HFFc6 (cell line): Measurements from ENCODE around the gene ARHGAP26. TPM values are rescaled to one million over a fixed set of nuclear protein-coding genes. Genes with fewer than 3 reads are reported as not detected.

ENCODE experiments used
- DNase-seq: peaks from one replicate; pipeline ENCODE4 v3.0.0-alpha.2; 2018
- H3K27ac Mint-ChIP-seq: 2 replicates; pipeline ENCODE4 v1.8.0; 2020; ENCODE audit warnings: mild to moderate bottlenecking, mixed read lengths
- H3K27me3 Mint-ChIP-seq: 2 replicates; pipeline ENCODE4 v1.8.0; 2021; ENCODE audit warnings: mild to moderate bottlenecking, moderate library complexity, mixed read lengths; ENCODE audit not compliant: insufficient read depth
- H3K36me3 Mint-ChIP-seq: 2 replicates; pipeline ENCODE4 v1.8.0; 2021; ENCODE audit warnings: low read depth, mixed read lengths
- H3K4me1 Mint-ChIP-seq: 2 replicates; pipeline ENCODE4 v1.8.0; 2020; ENCODE audit warnings: low read depth, mixed read lengths
- H3K4me3 Mint-ChIP-seq: 2 replicates; pipeline ENCODE4 v1.8.0; 2020; ENCODE audit warnings: mild to moderate bottlenecking, moderate library complexity, mixed read lengths
- H3K9me3 Mint-ChIP-seq: 2 replicates; pipeline ENCODE4 v1.8.0; 2020; ENCODE audit warnings: mild to moderate bottlenecking, mixed read lengths
- CTCF ChIP-seq: fragments of 200-600 bp; sonication (generic); IDR thresholded peaks from 2 replicates; pipeline ENCODE4 v1.5.0; 2021; ENCODE audit warnings: antibody characterized with exemption, mild to moderate bottlenecking
- total RNA-seq, 6 experiments: library from RNA; stranded (reverse); fragmentation: NEBNext Ultra II Directional; extraction: Animal tissue kit (Norgen Biotek cat#: 25700); gene quantifications; 2 replicates in 1 of 6; 3 replicates in 5 of 6; pipeline ENCODE4 v1.2.3, GENCODE V29; 2021

The ARHGAP26 gene
- total RNA-seq, 6 experiments from 2014 or later: 2.3 to 3.6 (median 3.1) TPM

GRCh38 chr5:143064218-143064641 is 294.1 kb downstream of the ARHGAP26 start:
- H3K27ac Mint-ChIP-seq: peak overlapping the region; percentile 37
- TF ChIP-seq CTCF: no peak
- DNase-seq: peak; percentile 10
- H3K4me3 Mint-ChIP-seq: no peak overlapping the region
- H3K9me3 Mint-ChIP-seq: no peaks in the 10 kb centered on the region
- peaks cover 90% of the 10 kb centered on the region for H3K4me1 Mint-ChIP-seq
- H3K27me3 Mint-ChIP-seq: no peaks in the 10 kb centered on the region
- no peaks in the 10 kb centered on the region; the same call in 1 of the 2 replicates for H3K36me3 Mint-ChIP-seq

GRCh38 chr5:143064676-143065075 is 294.5 kb downstream of the ARHGAP26 start:
- no peak overlapping the region for H3K4me3 Mint-ChIP-seq
- H3K27ac Mint-ChIP-seq: peak overlapping the region; percentile 33
- no peak for DNase-seq
- H3K36me3 Mint-ChIP-seq: no peaks in the 10 kb centered on the region; the same call in 1 of the 2 replicates
- peaks cover 86% of the 10 kb centered on the region for H3K4me1 Mint-ChIP-seq
- H3K27me3 Mint-ChIP-seq: no peaks in the 10 kb centered on the region
- no peak for TF ChIP-seq CTCF
- H3K9me3 Mint-ChIP-seq: no peaks in the 10 kb centered on the region

- TF ChIP-seq CTCF: no peak
- Mint-ChIP-seq H3K27me3 (no peaks in the 10 kb centered on the region), H3K27ac (peak overlapping the region; percentile 33), H3K36me3 (no peaks in the 10 kb centered on the region; the same call in 1 of the 2 replicates), H3K4me1 (peaks cover 79% of the 10 kb centered on the region), H3K9me3 (no peaks in the 10 kb centered on the region), H3K4me3 (no peak overlapping the region; the same call in 1 of the 2 replicates)
- no peak for DNase-seq
Measured at GRCh38 chr5:143065185-143065965, 295.2 kb downstream of the ARHGAP26 start.

GRCh38 chr5:143065996-143066522 is 295.9 kb downstream of the ARHGAP26 start:
- H3K4me1 Mint-ChIP-seq: peaks cover 72% of the 10 kb centered on the region
- TF ChIP-seq CTCF: no peak
- H3K27ac Mint-ChIP-seq: no peak overlapping the region
- no peaks in the 10 kb centered on the region for H3K27me3 Mint-ChIP-seq
- DNase-seq: no peak
- no peaks in the 10 kb centered on the region; the same call in 1 of the 2 replicates for H3K36me3 Mint-ChIP-seq
- no peak overlapping the region for H3K4me3 Mint-ChIP-seq
- no peaks in the 10 kb centered on the region for H3K9me3 Mint-ChIP-seq

- no peaks in the 10 kb centered on the region for H3K27me3 Mint-ChIP-seq
- H3K9me3 Mint-ChIP-seq: no peaks in the 10 kb centered on the region
- no peak for DNase-seq
- H3K4me3 Mint-ChIP-seq: no peak overlapping the region; the same call in 1 of the 2 replicates
- H3K36me3 Mint-ChIP-seq: no peaks in the 10 kb centered on the region; the same call in 1 of the 2 replicates
- peaks cover 66% of the 10 kb centered on the region for H3K4me1 Mint-ChIP-seq
- no peak overlapping the region for H3K27ac Mint-ChIP-seq
- no peak for TF ChIP-seq CTCF
Measured at GRCh38 chr5:143066556-143067281, 296.5 kb downstream of the ARHGAP26 start.
